Measurements from ENCODE around the gene IL27RA.

IL27RA gene

DNA sequence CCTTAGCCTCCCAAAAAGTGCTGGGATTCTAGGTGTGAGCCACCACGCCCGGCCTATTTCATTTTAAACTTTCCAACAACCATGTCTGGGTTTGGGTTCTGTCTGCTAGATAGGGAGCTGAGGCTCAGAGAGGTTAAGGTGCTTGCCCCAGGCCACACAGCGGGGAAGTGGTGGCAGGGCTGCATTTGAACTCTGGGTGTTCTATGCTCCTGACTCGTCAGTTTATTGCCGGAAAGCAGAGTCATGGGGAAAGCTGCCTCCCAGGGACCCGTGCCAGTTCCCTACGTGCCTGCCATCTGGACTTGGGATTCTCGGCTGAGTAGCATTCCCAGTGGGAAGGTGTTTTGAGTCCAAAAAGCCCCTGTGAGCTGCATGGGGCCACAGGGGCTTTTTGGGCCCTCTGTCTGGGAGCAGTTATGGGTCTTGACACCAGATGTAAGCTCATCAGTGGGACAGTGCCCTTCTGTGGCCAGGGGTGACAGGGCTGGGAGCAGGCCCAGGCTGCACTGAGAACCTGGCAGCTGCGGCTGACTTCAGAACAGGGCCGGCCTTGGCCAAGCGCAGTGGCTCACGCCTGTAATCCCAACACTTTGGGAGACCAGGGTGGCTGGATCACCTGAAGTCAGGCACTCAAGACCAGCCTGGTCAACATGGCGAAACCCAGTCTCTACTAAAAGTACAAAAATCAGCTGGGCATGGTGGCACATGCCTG lies 36.4 kb upstream of the IL27RA start:
- TF ChIP-seq FOXP2 (optimal IDR thresholded peaks at IDR 0.05; ENCODE audit: borderline replicate concordance, extremely low read depth, extremely low read length, insufficient read depth), result no peak
- no peak for TF ChIP-seq SIN3A (IDR thresholded peaks at IDR 0.05; ENCODE audit: borderline replicate concordance, insufficient read depth, low read length)
- TF ChIP-seq TAF1 (IDR thresholded peaks at IDR 0.05; ENCODE audit: borderline replicate concordance, insufficient read depth, low read length), result no peak

GRCh38 chr19:13995878-13996765 lies 35.4 kb upstream of the IL27RA start:
- TF ChIP-seq SIN3A (IDR thresholded peaks at IDR 0.05; ENCODE audit: borderline replicate concordance, insufficient read depth, low read length), result no peak

DNA sequence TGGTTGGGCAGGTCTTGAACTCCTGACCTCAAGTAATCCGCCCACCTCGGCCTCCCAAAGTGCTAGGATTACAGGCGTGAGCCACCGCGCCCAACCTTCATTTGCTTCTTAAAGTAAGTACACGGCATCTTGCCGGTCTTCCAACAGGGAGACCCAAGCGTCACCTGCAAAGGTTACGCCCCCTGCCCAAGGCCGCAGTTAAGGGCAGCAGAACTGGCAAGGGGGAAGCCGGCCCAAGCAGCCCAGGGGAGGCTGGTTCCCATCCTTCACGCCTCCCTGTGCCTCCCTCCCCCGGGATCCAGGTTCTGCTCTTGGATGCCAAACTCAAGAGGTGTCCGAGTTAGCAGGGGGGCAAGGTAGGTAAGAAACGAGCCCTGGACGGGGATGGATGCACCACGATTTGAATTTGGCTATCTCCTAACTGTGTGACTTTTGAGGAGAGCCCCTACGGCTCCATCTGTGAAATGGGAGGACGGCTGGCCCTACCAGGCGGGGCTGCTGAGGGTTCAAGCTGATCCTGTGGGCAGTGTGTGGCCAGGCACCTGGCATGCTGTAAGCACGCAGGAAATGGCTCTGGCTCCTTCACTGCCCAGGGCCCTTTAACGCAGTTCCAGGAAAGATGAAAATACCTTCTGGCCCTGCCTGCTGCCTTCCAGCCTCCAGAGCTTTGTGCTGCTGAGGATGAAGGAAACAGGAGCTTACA lies 34.5 kb upstream of the IL27RA start:
- no peak for TF ChIP-seq REST (IDR thresholded peaks at IDR 0.05; ENCODE audit: insufficient read depth in 1 of 2, low read depth in 2 of 2, low read length in 2 of 2)
- TF ChIP-seq SIN3A (IDR thresholded peaks at IDR 0.05; ENCODE audit: borderline replicate concordance, insufficient read depth, low read length), result no peak
- no peak for TF ChIP-seq FOXP2 (optimal IDR thresholded peaks at IDR 0.05; ENCODE audit: borderline replicate concordance, extremely low read depth, extremely low read length, insufficient read depth)
- no peak for TF ChIP-seq TAF1 (IDR thresholded peaks at IDR 0.05; ENCODE audit: borderline replicate concordance, insufficient read depth, low read length)
- TF ChIP-seq POLR2AphosphoS5 (IDR thresholded peaks at IDR 0.05; ENCODE audit: low read depth, low read length), result no peak

GRCh38 chr19:13997631-13997962 lies 34.0 kb upstream of the IL27RA start:
- TF ChIP-seq REST (IDR thresholded peaks at IDR 0.05; ENCODE audit: insufficient read depth in 1 of 2, low read depth in 2 of 2, low read length in 2 of 2), result no peak
- no peak for TF ChIP-seq SIN3A (IDR thresholded peaks at IDR 0.05; ENCODE audit: borderline replicate concordance, insufficient read depth, low read length)
- no peak for TF ChIP-seq TAF1 (IDR thresholded peaks at IDR 0.05; ENCODE audit: borderline replicate concordance, insufficient read depth, low read length)
- no peak for TF ChIP-seq FOXP2 (optimal IDR thresholded peaks at IDR 0.05; ENCODE audit: borderline replicate concordance, extremely low read depth, extremely low read length, insufficient read depth)
- TF ChIP-seq POLR2AphosphoS5 (IDR thresholded peaks at IDR 0.05; ENCODE audit: low read depth, low read length), result no peak

- no peak for TF ChIP-seq TAF1 (IDR thresholded peaks at IDR 0.05; ENCODE audit: borderline replicate concordance, insufficient read depth, low read length)
- no peak for TF ChIP-seq FOXP2 (optimal IDR thresholded peaks at IDR 0.05; ENCODE audit: borderline replicate concordance, extremely low read depth, extremely low read length, insufficient read depth)
- TF ChIP-seq SIN3A (IDR thresholded peaks at IDR 0.05; ENCODE audit: borderline replicate concordance, insufficient read depth, low read length), result no peak
- no peak for TF ChIP-seq POLR2AphosphoS5 (IDR thresholded peaks at IDR 0.05; ENCODE audit: low read depth, low read length)
Measured at GRCh38 chr19:13998426-13998825, 33.1 kb upstream of the IL27RA start.

DNA sequence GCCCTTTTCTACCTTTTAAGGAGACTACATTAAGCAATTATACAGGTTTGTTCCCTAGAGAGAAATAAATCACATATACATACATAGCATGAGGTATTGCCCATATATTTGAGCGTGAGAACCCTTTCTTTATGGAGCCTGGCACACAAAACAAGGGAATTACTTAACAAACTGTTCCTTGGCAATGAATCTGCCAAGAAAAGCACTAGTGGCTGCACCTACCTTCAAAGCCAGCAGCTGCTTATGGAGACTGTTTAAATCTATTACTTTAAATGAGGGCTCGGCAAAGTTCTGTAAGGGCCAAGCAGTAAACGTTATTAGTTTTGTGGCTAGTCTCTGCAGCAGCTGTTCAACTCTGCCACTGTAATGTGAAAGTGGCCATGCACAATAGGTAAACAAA lies 32.5 kb upstream of the IL27RA start:
- TF ChIP-seq SIN3A (IDR thresholded peaks at IDR 0.05; ENCODE audit: borderline replicate concordance, insufficient read depth, low read length) (no peak), TAF1 (IDR thresholded peaks at IDR 0.05; ENCODE audit: borderline replicate concordance, insufficient read depth, low read length) (no peak), REST (IDR thresholded peaks at IDR 0.05; ENCODE audit: insufficient read depth in 1 of 2, low read depth in 2 of 2, low read length in 2 of 2) (no peak), POLR2AphosphoS5 (IDR thresholded peaks at IDR 0.05; ENCODE audit: low read depth, low read length) (no peak), FOXP2 (optimal IDR thresholded peaks at IDR 0.05; ENCODE audit: borderline replicate concordance, extremely low read depth, extremely low read length, insufficient read depth) (no peak)

Data from PFSK-1 (cell line).